Mammary epithelial cell (primary cell): ENCODE results near the gene PDE7B.

Source experiments
- EZH2 ChIP-seq: IDR thresholded peaks from 2 replicates; pipeline ENCODE4 v1.6.1; 2012; ENCODE audit warnings: low read length, inconsistent platforms, borderline replicate concordance
- TF ChIP-seq, protein P1 (sequence below), 2 donors: IDR thresholded peaks in 1 of 2; conservative IDR thresholded peaks in 1 of 2; 2 replicates each; pipeline ENCODE4 v1.5.1; 2011 to 2012; ENCODE audit warnings: inconsistent platforms in 2 of 2, low read length in 2 of 2, mild to moderate bottlenecking in 2 of 2, control low read depth in 1 of 2, low read depth in 1 of 2; ENCODE audit not compliant: insufficient read depth in 1 of 2; ENCODE audit errors: extremely low read depth in 1 of 2

DNA sequence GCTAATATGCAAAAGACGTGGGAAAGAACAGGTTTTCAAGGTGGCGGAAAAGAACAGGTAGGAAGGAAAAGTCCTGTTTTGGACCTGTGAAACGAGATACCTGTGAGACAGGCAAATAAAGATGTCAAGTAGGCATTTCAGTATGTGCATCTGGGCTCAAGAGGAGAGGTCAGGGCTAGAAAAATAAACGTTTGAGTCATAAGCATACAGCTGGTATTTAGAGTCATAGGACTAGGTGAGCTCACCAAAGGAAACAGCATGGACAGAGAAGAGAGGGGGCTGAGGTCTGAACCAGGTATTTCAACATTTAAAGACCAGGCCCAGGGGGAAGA lies 383.7 kb downstream of the PDE7B start:
- TF ChIP-seq EZH2: no peak
- TF ChIP-seq, protein P1, sequence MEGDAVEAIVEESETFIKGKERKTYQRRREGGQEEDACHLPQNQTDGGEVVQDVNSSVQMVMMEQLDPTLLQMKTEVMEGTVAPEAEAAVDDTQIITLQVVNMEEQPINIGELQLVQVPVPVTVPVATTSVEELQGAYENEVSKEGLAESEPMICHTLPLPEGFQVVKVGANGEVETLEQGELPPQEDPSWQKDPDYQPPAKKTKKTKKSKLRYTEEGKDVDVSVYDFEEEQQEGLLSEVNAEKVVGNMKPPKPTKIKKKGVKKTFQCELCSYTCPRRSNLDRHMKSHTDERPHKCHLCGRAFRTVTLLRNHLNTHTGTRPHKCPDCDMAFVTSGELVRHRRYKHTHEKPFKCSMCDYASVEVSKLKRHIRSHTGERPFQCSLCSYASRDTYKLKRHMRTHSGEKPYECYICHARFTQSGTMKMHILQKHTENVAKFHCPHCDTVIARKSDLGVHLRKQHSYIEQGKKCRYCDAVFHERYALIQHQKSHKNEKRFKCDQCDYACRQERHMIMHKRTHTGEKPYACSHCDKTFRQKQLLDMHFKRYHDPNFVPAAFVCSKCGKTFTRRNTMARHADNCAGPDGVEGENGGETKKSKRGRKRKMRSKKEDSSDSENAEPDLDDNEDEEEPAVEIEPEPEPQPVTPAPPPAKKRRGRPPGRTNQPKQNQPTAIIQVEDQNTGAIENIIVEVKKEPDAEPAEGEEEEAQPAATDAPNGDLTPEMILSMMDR (conservative IDR thresholded peaks at IDR 0.05 in 1 of 2, IDR thresholded peaks at IDR 0.05 in 1 of 2; ENCODE audit: extremely low read depth in 1 of 2, insufficient read depth in 1 of 2, low read depth in 1 of 2, low read length in 2 of 2): no peak
